Measurements from ENCODE around the gene ACOXL. TPM values are rescaled to one million over a fixed set of nuclear protein-coding genes. Genes with fewer than 3 reads are reported as not detected.
"Not testable (repeated sequence)": the region's sequence is repeated elsewhere in the genome, so short reads cannot be mapped to it uniquely, and the experiment has no call there.

Gene ACOXL
- total RNA-seq, 1 donor from 2014 or later = not detected

DNA sequence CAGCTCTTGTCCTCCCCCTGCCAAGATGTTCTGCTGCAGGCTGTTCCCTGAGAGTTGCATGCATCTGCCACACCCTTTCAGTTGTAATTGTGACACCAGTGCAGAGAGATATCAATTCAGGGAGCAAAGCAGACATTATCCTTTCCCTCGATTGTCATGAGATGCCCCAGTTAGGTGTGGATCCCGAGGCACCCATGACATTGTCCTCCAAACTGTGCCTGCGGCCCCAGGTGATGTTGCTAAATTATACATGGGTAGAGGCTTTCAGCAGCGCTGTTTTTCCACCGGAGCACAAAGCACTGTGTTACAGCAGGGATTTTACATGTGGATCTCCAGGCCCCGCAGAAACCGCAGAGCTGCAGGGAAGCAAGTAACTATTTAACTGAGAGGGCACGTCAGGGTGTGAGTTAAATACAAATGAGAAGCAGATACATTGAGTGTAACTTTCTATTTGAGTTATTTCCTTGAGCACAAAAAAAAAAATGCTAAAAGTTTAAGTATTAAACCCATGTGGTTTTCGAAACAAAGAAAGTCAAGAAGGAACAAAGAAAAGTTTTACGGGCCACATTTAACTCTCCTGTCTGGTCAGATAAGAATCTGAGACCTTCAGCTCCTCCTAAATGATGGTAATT, 298.0 kb downstream of the ACOXL start:
- DNase-seq (ENCODE audit: extremely low read depth, low read depth, low spot score) = no peak

GRCh38 chr2:111030945-111031344, 298.6 kb downstream of the ACOXL start:
- DNase-seq (ENCODE audit: extremely low read depth, low read depth, low spot score) = no peak

- no peak for DNase-seq (ENCODE audit: extremely low read depth, low read depth, low spot score)
Observed at GRCh38 chr2:111031546-111032478, 299.4 kb downstream of the ACOXL start.

GRCh38 chr2:111032721-111033429, 300.5 kb downstream of the ACOXL start:
- no peak for DNase-seq (ENCODE audit: extremely low read depth, low read depth, low spot score)

DNA sequence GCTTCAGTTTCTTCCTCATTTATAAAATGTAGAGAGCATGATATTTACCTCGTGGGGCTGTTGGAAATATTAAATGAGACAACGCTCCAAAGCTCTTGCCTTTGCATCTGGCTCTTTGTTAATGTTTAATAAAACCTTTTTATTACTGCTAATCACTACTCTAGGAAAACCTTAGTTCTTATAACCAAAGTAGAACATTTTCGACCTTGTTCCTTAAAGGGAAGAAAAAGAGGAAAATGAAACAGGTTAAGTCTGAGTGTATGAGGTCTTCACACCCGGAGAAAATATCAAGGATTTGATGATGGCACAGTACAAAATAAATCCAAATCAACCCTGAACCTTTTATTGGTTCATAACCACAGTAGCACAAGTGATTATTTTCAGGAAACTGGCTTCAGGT, 301.8 kb downstream of the ACOXL start:
- no peak for DNase-seq (ENCODE audit: extremely low read depth, low read depth, low spot score)

DNA sequence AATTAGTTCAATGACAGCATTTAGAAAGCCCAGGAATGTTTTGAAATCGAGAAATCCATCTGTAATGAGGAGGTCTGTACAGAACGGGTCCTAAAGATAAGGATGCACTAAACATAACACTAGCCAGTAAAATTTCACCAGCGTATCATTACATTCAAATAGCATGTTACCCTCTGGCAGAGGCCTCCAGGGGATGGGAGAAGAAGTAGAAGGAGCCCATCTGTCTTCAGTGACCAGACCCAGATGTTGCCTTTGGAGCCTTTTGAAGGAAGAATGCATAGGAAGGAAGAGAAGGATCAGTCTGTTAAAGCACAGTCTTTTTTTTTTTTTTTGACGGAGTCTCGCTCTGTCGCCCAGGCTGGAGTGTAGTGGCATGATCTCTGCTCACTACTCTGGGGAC, 302.2 kb downstream of the ACOXL start:
- DNase-seq (ENCODE audit: extremely low read depth, low read depth, low spot score) = no peak

GRCh38 chr2:111035830-111036441, 303.6 kb downstream of the ACOXL start:
- no peak for DNase-seq (ENCODE audit: extremely low read depth, low read depth, low spot score)

DNA sequence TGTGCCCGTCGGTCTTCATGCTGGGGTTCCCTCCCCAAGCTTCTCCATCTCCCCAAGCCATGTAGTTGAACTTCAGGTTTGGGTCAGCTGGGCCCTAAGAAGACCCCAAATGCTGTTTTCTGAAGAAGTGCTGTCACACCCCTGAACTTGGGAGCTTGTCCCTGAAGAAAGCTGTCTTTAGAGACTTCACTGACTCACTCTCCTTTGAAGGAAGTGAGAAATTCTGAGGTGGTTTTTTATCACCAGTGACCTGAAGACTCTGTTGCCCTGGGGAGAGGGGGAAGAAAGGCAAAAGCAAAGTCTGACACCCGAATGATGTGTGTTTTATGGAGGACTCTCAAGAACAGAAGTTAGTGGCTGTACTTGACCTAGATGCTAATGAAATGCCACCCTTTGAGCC, 304.8 kb downstream of the ACOXL start:
- DNase-seq (ENCODE audit: extremely low read depth, low read depth, low spot score) = no peak

DNA sequence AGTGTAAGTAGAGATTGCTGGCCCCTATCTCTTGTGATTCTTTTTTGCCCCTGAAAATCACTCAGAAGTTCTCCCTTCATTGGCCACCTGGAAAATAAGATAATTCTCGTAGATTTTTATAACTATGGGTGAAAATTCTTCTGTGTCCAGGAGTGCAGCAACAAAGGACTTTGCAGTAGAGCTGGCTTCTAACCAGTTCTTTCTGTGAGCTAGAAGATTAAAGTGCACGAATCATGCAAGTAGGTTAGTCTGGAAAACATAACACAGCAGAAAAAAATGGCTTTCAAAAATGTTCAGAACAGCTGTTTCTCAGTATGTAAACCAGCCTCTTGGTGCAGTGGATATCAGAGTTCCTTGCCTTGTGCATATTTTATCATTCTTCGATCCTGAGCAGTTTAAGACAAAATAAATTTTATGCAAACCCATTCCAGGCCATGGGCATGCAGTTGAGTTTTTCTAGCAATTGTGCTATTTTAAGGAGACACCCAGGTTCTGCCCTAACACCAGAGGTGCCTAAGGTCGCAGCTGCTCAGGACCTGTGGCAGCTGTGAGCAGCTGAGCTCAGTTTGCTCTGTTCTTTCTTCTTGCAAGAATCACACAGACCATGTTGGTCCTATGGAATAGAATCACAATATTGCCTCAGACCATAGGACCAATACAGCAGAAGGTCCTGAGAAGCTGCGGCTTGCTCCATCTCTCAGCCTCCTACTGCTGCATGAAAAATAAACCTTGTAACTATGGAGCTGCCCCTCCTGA, 307.4 kb downstream of the ACOXL start:
- DNase-seq (ENCODE audit: extremely low read depth, low read depth, low spot score) = no peak

DNA sequence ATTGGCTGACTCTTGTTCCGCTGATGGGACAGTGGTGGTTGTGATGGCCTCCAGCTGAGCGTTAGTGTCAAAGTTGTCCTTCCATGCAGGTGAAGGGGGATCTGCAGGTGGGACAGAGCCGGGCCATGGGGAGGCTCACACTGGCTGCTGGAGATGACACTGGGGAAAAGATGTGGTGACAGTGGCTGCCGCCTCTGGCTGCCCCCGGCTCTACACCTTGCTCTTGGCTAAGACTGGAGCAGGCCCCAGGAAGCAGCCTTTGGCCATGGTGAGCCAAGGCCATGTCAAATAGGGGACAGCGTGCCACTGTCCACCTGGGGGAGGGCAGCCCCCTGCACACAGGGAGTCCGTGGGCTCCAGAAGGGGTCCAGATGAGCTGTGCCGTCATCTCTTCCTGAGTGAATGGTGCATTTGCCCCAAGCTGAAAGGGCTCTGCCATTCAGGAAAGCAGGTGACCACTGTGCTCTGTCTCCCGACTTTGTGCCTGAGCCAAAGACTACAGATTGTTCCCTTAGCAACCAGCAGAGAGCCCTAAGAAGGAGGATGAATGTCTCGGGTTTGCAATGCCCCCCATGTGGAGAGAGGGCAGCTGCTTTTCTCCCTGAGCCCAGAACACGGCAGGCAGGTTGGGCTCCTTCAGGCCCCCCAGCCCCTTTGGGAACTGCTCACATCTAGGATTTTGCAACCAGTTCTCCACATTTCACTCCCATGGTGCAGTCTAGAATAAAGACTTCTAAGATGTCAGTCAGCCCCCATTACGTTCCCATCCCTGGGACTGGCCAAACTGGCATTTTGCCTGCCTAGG, 309.2 kb downstream of the ACOXL start:
- no peak for DNase-seq (ENCODE audit: extremely low read depth, low read depth, low spot score)

- DNase-seq (ENCODE audit: extremely low read depth, low read depth, low spot score) = no peak
Observed at GRCh38 chr2:111042261-111042660, 309.9 kb downstream of the ACOXL start.

- DNase-seq (ENCODE audit: extremely low read depth, low read depth, low spot score) = no peak
Observed at GRCh38 chr2:111042772-111043771, 310.7 kb downstream of the ACOXL start.

GRCh38 chr2:111044066-111044465, 311.7 kb downstream of the ACOXL start:
- DNase-seq (ENCODE audit: extremely low read depth, low read depth, low spot score) = no peak

DNA sequence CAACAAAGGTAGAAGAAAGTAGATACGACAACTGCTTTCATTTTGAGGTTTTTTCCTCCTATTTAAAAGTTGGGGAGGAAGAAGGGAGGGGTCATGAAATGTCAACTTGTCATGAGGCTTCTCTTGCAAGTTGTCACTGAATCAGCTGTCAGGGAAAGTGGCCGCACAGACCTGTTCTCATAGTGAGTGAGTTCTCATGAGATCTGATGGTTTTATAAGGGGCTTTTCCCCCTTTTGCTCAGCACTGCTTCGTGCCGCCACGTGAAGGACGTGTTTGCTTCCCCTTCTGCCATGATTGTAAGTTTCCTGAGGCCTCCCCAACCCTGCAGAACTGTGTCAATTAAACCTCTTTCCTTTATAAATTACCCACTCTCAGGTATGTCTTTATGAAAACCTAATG, 312.9 kb downstream of the ACOXL start:
- not testable (repeated sequence) for DNase-seq (ENCODE audit: extremely low read depth, low read depth, low spot score)

DNA sequence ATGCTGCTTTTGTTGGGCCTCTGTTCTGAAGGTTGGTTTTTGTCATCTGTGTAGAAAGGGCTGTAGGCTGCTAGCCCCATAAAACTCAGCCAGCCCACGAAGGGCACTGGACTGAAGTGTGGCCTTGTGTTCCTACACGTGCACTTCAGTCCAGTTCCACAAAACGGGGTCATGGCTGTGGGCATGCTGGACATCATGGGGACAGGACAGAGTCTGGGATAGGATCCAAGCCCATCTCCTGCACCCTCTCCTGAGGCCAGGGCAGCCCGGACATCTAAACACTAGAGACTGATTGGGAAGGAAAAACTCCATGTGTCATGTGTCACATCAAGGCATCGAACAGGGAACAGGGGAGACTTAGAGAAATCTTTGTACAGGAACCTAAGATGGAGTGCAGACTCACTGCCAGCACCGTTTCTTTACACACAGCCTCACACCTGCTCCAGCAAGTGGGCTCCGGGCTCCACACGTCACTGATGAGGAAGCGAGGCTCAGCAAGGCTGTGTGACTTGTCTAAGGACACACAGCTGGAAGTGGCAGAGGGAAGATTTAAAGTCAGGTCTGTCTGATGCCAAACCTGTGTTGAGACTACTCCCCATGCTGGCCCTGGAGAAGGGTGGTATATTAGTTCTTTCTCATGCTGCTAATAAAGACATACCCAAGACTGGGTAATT, 313.5 kb downstream of the ACOXL start:
- no peak for DNase-seq (ENCODE audit: extremely low read depth, low read depth, low spot score)

GRCh38 chr2:111046670-111047069, 314.3 kb downstream of the ACOXL start:
- no peak for DNase-seq (ENCODE audit: extremely low read depth, low read depth, low spot score)

GRCh38 chr2:111048856-111049768, 316.7 kb downstream of the ACOXL start:
- no peak for DNase-seq (ENCODE audit: extremely low read depth, low read depth, low spot score)

Measured in glomerular endothelial cell (primary cell).